ENCODE data around the gene ADM5.

DNA sequence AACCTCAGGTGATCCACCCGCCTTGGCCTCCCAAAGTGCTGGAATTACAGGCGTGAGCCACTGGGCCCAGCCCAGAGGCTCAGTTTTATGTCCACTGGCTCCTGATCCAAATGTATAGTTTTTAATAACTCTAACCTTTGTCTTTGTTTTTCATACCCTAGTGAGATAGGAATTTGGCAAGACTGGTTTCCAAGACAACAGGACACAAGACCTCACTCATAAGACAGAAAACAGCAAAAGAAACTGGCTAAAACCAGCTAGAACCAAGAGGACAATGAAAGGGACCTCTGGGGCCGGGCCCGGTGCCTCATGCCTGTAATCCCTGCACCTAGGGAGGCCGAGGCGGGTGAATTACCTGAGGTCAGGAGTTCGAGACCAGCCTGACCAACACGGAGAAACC, 29.1 kb downstream of the ADM5 start:
- no peak for TF ChIP-seq CTCF (conservative IDR thresholded peaks at IDR 0.05 in 1 of 2, IDR thresholded peaks at IDR 0.05 in 1 of 2; ENCODE audit: extremely low read depth in 1 of 2, insufficient read depth in 1 of 2, low read depth in 1 of 2, low read length in 2 of 2)
- TF ChIP-seq EZH2 (IDR thresholded peaks at IDR 0.05; ENCODE audit: borderline replicate concordance, low read length), result no peak

All from mammary epithelial cell (primary cell).